Measurements from ENCODE around the gene MISP3. TPM values are rescaled to one million over a fixed set of nuclear protein-coding genes. Genes with fewer than 3 reads are reported as not detected.

Gene MISP3
- total and polyA plus RNA-seq, 2 donors from 2014 or later: 8.7 to 32.0 TPM

GRCh38 chr19:14103310-14103709 is 30.7 kb downstream of the MISP3 start:
- TF ChIP-seq CTCF (IDR thresholded peaks at IDR 0.05; ENCODE audit: borderline replicate concordance, extremely low read depth, insufficient read depth): no peak
- intact Hi-C loops (cut with DNase I): no loop called here
- DNase-seq (no peak), FAIRE-seq (no peak)
- Histone ChIP-seq H3K27ac (ENCODE audit: low read depth in 2 of 2, low read length in 2 of 2) (no peak overlapping the region), H3K9me3 (ENCODE audit: control insufficient read depth in 2 of 3, insufficient read depth in 1 of 3, low read length in 3 of 3) (no peaks in the 10 kb centered on the region), H3K4me3 (ENCODE audit: low read length in 3 of 3) (no peak overlapping the region), H3K36me3 (ENCODE audit: control insufficient read depth in 2 of 3, insufficient read depth in 3 of 3, low read length in 3 of 3) (peaks cover 0 to 33% (median 13%) of the 10 kb centered on the region in 3 donors), H3K27me3 (ENCODE audit: control insufficient read depth, insufficient read depth, low read length) (no peaks in the 10 kb centered on the region), H3K9ac (ENCODE audit: low read length in 3 of 3) (no peak overlapping the region), H3K4me1 (ENCODE audit: control insufficient read depth in 2 of 3, insufficient read depth in 2 of 3, low read depth in 1 of 3, low read length in 3 of 3) (peaks cover 0 to 2% (median 0%) of the 10 kb centered on the region in 3 donors)

- no peaks in the 10 kb centered on the region for H3K27me3 ChIP-seq (ENCODE audit: control insufficient read depth, insufficient read depth, low read length)
- TF ChIP-seq CTCF (IDR thresholded peaks at IDR 0.05; ENCODE audit: borderline replicate concordance, extremely low read depth, insufficient read depth): no peak
- DNase-seq: no peak
- H3K4me1 ChIP-seq (ENCODE audit: control insufficient read depth in 2 of 3, insufficient read depth in 2 of 3, low read depth in 1 of 3, low read length in 3 of 3): peaks cover 0 to 2% (median 0%) of the 10 kb centered on the region in 3 donors
- peaks cover 0 to 29% (median 13%) of the 10 kb centered on the region in 3 donors for H3K36me3 ChIP-seq (ENCODE audit: control insufficient read depth in 2 of 3, insufficient read depth in 3 of 3, low read length in 3 of 3)
- intact Hi-C loops (cut with DNase I): no loop called here
- no peak for FAIRE-seq
- H3K27ac ChIP-seq (ENCODE audit: low read depth in 2 of 2, low read length in 2 of 2): no peak overlapping the region
- no peak overlapping the region for H3K4me3 ChIP-seq (ENCODE audit: low read length in 3 of 3)
- no peak overlapping the region for H3K9ac ChIP-seq (ENCODE audit: low read length in 3 of 3)
- no peaks in the 10 kb centered on the region for H3K9me3 ChIP-seq (ENCODE audit: control insufficient read depth in 2 of 3, insufficient read depth in 1 of 3, low read length in 3 of 3)
These were observed 33.1 kb downstream of the MISP3 start for GRCh38 chr19:14105680-14106079.

DNA sequence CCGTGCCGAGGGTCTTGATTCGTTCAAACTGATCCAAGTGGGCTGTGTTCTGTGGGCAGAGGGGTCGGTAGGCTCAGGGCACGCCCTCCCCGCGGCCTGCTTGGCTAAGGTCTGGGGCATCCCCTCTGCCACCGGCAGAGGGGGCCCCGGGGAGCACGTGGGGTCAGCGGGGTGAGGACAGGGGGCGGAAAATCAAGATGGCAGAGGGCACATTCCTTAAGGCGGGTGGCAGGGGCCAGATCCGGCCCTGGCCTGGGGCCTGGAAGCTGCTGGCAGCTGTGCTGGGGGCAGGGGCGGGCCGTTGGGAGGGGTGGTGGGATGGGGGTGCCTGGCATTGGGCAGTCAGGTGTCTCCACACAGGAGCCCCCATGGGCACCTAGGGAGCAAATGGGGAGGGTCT is 34.3 kb downstream of the MISP3 start:
- intact Hi-C loops (cut with DNase I): no loop called here
- Histone ChIP-seq H3K27ac (ENCODE audit: low read depth in 2 of 2, low read length in 2 of 2) (no peak overlapping the region), H3K4me1 (ENCODE audit: control insufficient read depth in 2 of 3, insufficient read depth in 2 of 3, low read depth in 1 of 3, low read length in 3 of 3) (peaks cover 0 to 4% (median 0%) of the 10 kb centered on the region in 3 donors), H3K4me3 (ENCODE audit: low read length in 3 of 3) (no peak overlapping the region), H3K9ac (ENCODE audit: low read length in 3 of 3) (no peak overlapping the region), H3K9me3 (ENCODE audit: control insufficient read depth in 2 of 3, insufficient read depth in 1 of 3, low read length in 3 of 3) (no peaks in the 10 kb centered on the region), H3K27me3 (ENCODE audit: control insufficient read depth, insufficient read depth, low read length) (no peaks in the 10 kb centered on the region), H3K36me3 (ENCODE audit: control insufficient read depth in 2 of 3, insufficient read depth in 3 of 3, low read length in 3 of 3) (peaks cover 0 to 23% (median 13%) of the 10 kb centered on the region in 3 donors)
- FAIRE-seq (no peak), DNase-seq (no peak)
- no peak for TF ChIP-seq CTCF (IDR thresholded peaks at IDR 0.05; ENCODE audit: borderline replicate concordance, extremely low read depth, insufficient read depth)

All from kidney (tissue), 14 donors.